HepG2 (cell line): ENCODE data around the gene TSPAN17. TPM values are rescaled to one million over a fixed set of nuclear protein-coding genes. Genes with fewer than 3 reads are reported as not detected.

ENCODE experiments used
- AGO2 ChIP-seq: fragments of 200-400 bp; formaldehyde crosslinking; optimal IDR thresholded peaks from 2 replicates; pipeline ENCODE3; 2017; ENCODE audit warnings: mild to moderate bottlenecking, low read depth, low read length, moderate library complexity
- ATF4 ChIP-seq, 2 experiments: fragments of 450-650 bp in 1 of 2; sonication (generic) in 1 of 2; formaldehyde crosslinking; IDR thresholded peaks; 2 replicates each; pipeline versions ENCODE4 v1.5.0 to v1.8.0; 2020 to 2022; ENCODE audit warnings: mild to moderate bottlenecking in 1 of 2, missing genetic modification reagents in 1 of 2
- HNF4G ChIP-seq, 2 experiments: sonication (generic) in 1 of 2; formaldehyde crosslinking in 1 of 2; IDR thresholded peaks; 2 replicates each; pipeline versions ENCODE4 v1.4.0 to v1.6.1; 2011 to 2020; ENCODE audit warnings: borderline replicate concordance in 2 of 2, low read depth in 2 of 2, mild to moderate bottlenecking in 2 of 2, low read length in 1 of 2, missing genetic modification reagents in 1 of 2, moderate library complexity in 1 of 2
- HOMEZ ChIP-seq: IDR thresholded peaks from 2 replicates; pipeline ENCODE4 v1.6.1; 2016; ENCODE audit warnings: low read depth
- IKZF1 ChIP-seq: fragments of 450-650 bp; IDR thresholded peaks from 2 replicates; pipeline ENCODE4 v1.7.1; 2016
- IRF1 ChIP-seq: sonication (generic); formaldehyde crosslinking; IDR thresholded peaks from 2 replicates; pipeline ENCODE4 v1.4.0; 2020; ENCODE audit warnings: low read depth, mild to moderate bottlenecking, missing genetic modification reagents
- MIER2 ChIP-seq: IDR thresholded peaks from 2 replicates; pipeline ENCODE4 v1.6.1; 2016; ENCODE audit warnings: missing biosample characterization, missing genetic modification reagents
- PHF8 ChIP-seq: sonication (generic); formaldehyde crosslinking; IDR thresholded peaks from 2 replicates; pipeline ENCODE4 v1.5.0; 2020; ENCODE audit warnings: missing genetic modification reagents
- RBM39 ChIP-seq: fragments of 200-400 bp; formaldehyde crosslinking; IDR thresholded peaks from one replicate; pipeline ENCODE4 v1.6.1; 2018; ENCODE audit warnings: antibody characterized with exemption, mild to moderate bottlenecking, low read depth, low read length; ENCODE audit not compliant: poor library complexity, severe bottlenecking
- SRF ChIP-seq: IDR thresholded peaks from 2 replicates; pipeline ENCODE4 v1.6.1; 2011; ENCODE audit warnings: mild to moderate bottlenecking, low read depth, low read length, moderate library complexity
- TAF15 ChIP-seq: fragments of 200-400 bp; formaldehyde crosslinking; IDR thresholded peaks from one replicate; pipeline ENCODE4 v1.6.1; 2018; ENCODE audit warnings: mild to moderate bottlenecking, low read depth, low read length; ENCODE audit not compliant: poor library complexity, severe bottlenecking
- ZBTB8A ChIP-seq: sonication (generic); formaldehyde crosslinking; IDR thresholded peaks from 2 replicates; pipeline ENCODE4 v1.4.0; 2020; ENCODE audit warnings: mild to moderate bottlenecking, low read depth, missing genetic modification reagents, borderline replicate concordance
- ZFX ChIP-seq: sonication (generic); formaldehyde crosslinking; IDR thresholded peaks from 2 replicates; pipeline ENCODE4 v1.4.0; 2020; ENCODE audit warnings: mild to moderate bottlenecking, low read depth, missing genetic modification reagents, moderate library complexity
- ZHX2 ChIP-seq, 2 experiments: sonication (generic) in 1 of 2; formaldehyde crosslinking in 1 of 2; IDR thresholded peaks; 2 replicates each; pipeline versions ENCODE4 v1.6.1 to v1.9.0; 2014 to 2022; ENCODE audit warnings: antibody characterized with exemption in 1 of 2, borderline replicate concordance in 1 of 2, inconsistent platforms in 1 of 2, low read depth in 1 of 2, missing genetic modification reagents in 1 of 2
- ZNF263 ChIP-seq: sonication (generic); formaldehyde crosslinking; IDR thresholded peaks from 2 replicates; pipeline ENCODE4 v1.4.0; 2020; ENCODE audit warnings: missing genetic modification reagents
- ZNF777 ChIP-seq: sonication (generic); formaldehyde crosslinking; IDR thresholded peaks from 2 replicates; pipeline ENCODE4 v1.4.0; 2020; ENCODE audit warnings: missing genetic modification reagents
- polyA plus RNA-seq, 8 experiments: library from polyadenylated mRNA; depleted of rRNA in 3 of 8; stranded (reverse) in 7 of 8; unstranded in 1 of 8; fragments of >200 nt; fragmentation: Illumina TruSeq in 4 of 8; extraction: Trizol in 4 of 8; gene quantifications; 2 replicates each; pipeline versions ENCODE4 v1.2.1 to v1.2.3, GENCODE V29; 2011 to 2016; ENCODE audit warnings: low read depth in 4 of 8, missing spikeins in 1 of 8, mixed read lengths in 1 of 8; ENCODE audit not compliant: insufficient read depth in 1 of 8
- total RNA-seq, 5 experiments: library from RNA; depleted of rRNA; stranded (reverse); fragments of >200 nt; fragmentation: Illumina TruSeq; extraction: Trizol; gene quantifications; 2 replicates each; pipeline ENCODE4 v1.2.3, GENCODE V29; 2016; ENCODE audit warnings: low read depth in 1 of 5

The TSPAN17 gene
- total and polyA plus RNA-seq, 2 of the 13 experiments (the other 11 are each of a cell fraction or from before 2014, with no cell fraction given), result 11.5 to 15.0 TPM

- TF ChIP-seq SRF (no peak), AGO2 (no peak), HOMEZ (CRISPR knock-in tag) (no peak), MIER2 (CRISPR knock-in tag) (no peak), ZNF777 (CRISPR knock-in tag) (no peak), TAF15 (no peak), IRF1 (no peak), ZBTB8A (CRISPR knock-in tag) (no peak), ZHX2 (IDR thresholded peaks at IDR 0.05; ENCODE audit: low read depth) (no peak), ZHX2 (CRISPR knock-in tag; IDR thresholded peaks at IDR 0.05; ENCODE audit: borderline replicate concordance) (no peak), ATF4 (CRISPR knock-in tag; IDR thresholded peaks at IDR 0.05) (no peak), RBM39 (no peak), ZFX (peak; percentile 69), HNF4G (IDR thresholded peaks at IDR 0.05; ENCODE audit: borderline replicate concordance, low read depth, low read length) (peak; percentile 45), HNF4G (CRISPR knock-in tag; IDR thresholded peaks at IDR 0.05; ENCODE audit: borderline replicate concordance, low read depth) (peak; percentile 54; the same call in 1 of the 2 replicates), PHF8 (CRISPR knock-in tag) (no peak), ZNF263 (peak; percentile 41; the same call in 1 of the 2 replicates), IKZF1 (no peak)
These were observed 30.1 kb downstream of the TSPAN17 start (continued) for GRCh38 chr5:176677209-176677939.
